GM21447 (cell line): ENCODE measurements around the gene GFOD2.
A peak's percentile ranks its signal among the peaks of the same experiment; 100 is the strongest.
"Not testable (repeated sequence)": the region's sequence is repeated elsewhere in the genome, so short reads cannot be mapped to it uniquely, and the experiment has no call there.

Experiments
- ATAC-seq: cut with Tn5 transposase; IDR thresholded peaks from one replicate; pipeline ENCODE4 v1.9.1; 2021; ENCODE audit not compliant: unreplicated experiment

GFOD2 gene

GRCh38 chr16:67719048-67719777 lies at the start of gene GFOD2:
GFOD2 (minus strand) TSS chr16:67719316; CDS start chr16:67685715, 33,601 bp downstream.
- ATAC-seq = peak; percentile 86

GRCh38 chr16:67767953-67768352 lies 48.8 kb upstream of the GFOD2 start:
- no peak for ATAC-seq

- no peak for ATAC-seq
These were observed 47.2 kb upstream of the GFOD2 start for GRCh38 chr16:67766291-67766690.

- ATAC-seq = no peak
These were observed 45.1 kb upstream of the GFOD2 start for GRCh38 chr16:67764158-67764667.

GRCh38 chr16:67763066-67763465 lies 44.0 kb upstream of the GFOD2 start:
- ATAC-seq = no peak

GRCh38 chr16:67762385-67762784 lies 43.3 kb upstream of the GFOD2 start:
- ATAC-seq = no peak

GRCh38 chr16:67761924-67762323 lies 42.8 kb upstream of the GFOD2 start:
- ATAC-seq = no peak

- no peak for ATAC-seq
These were observed 41.8 kb upstream of the GFOD2 start for GRCh38 chr16:67760956-67761230.

- no peak for ATAC-seq
These were observed 41.3 kb upstream of the GFOD2 start for GRCh38 chr16:67760206-67760955.

GRCh38 chr16:67758966-67759365 lies 39.9 kb upstream of the GFOD2 start:
- ATAC-seq = no peak

- ATAC-seq = no peak
These were observed 38.9 kb upstream of the GFOD2 start for GRCh38 chr16:67758006-67758405.

GRCh38 chr16:67752641-67753040 lies 33.5 kb upstream of the GFOD2 start:
- ATAC-seq = no peak

GRCh38 chr16:67751331-67751730 lies 32.2 kb upstream of the GFOD2 start:
- ATAC-seq = not testable (repeated sequence)

GRCh38 chr16:67750466-67750865 lies 31.4 kb upstream of the GFOD2 start:
- ATAC-seq = peak; percentile 78

GRCh38 chr16:67749436-67750078 lies 30.4 kb upstream of the GFOD2 start:
- ATAC-seq = no peak

GRCh38 chr16:67748834-67749233 lies 29.7 kb upstream of the GFOD2 start:
- no peak for ATAC-seq

GRCh38 chr16:67746846-67747245 lies 27.7 kb upstream of the GFOD2 start:
- no peak for ATAC-seq

- no peak for ATAC-seq
These were observed 22.0 kb upstream of the GFOD2 start for GRCh38 chr16:67741118-67741517.

- ATAC-seq = no peak
These were observed 21.3 kb upstream of the GFOD2 start for GRCh38 chr16:67740391-67740790.

GRCh38 chr16:67736858-67737257 lies 17.7 kb upstream of the GFOD2 start:
- no peak for ATAC-seq

GRCh38 chr16:67734731-67735201 lies 15.7 kb upstream of the GFOD2 start:
- ATAC-seq = no peak
